Measurements from ENCODE around the gene RAB12. TPM values are rescaled to one million over a fixed set of nuclear protein-coding genes. Genes with fewer than 3 reads are reported as not detected.

Gene RAB12
- total RNA-seq, 6 donors from 2014 or later = 24.1 to 88.6 (median 44.1) TPM

GRCh38 chr18:8627540-8627939, 18.3 kb downstream of the RAB12 start:
- no peak for ATAC-seq (ENCODE audit: low FRiP score in 2 of 2)
- H3K9me3 ChIP-seq = no peaks in the 10 kb centered on the region
- WGBS, 2 donors = 79 to 81% methylated on average over 4 of the region's 4 CpGs
- peaks cover 16 to 28% (median 18%) of the 10 kb centered on the region in 4 donors for H3K4me1 ChIP-seq
- H3K4me3 ChIP-seq = no peak overlapping the region
- no peak overlapping the region for H3K27ac ChIP-seq
- H3K27me3 ChIP-seq = no peaks in the 10 kb centered on the region
- no peak for DNase-seq
- peaks cover 0 to 50% (median 12%) of the 10 kb centered on the region in 4 donors for H3K36me3 ChIP-seq
- TF ChIP-seq EP300 (IDR thresholded peaks at IDR 0.05) = no peak
- no peak for TF ChIP-seq POLR2AphosphoS5 (IDR thresholded peaks at IDR 0.05)
- TF ChIP-seq, protein P1, sequence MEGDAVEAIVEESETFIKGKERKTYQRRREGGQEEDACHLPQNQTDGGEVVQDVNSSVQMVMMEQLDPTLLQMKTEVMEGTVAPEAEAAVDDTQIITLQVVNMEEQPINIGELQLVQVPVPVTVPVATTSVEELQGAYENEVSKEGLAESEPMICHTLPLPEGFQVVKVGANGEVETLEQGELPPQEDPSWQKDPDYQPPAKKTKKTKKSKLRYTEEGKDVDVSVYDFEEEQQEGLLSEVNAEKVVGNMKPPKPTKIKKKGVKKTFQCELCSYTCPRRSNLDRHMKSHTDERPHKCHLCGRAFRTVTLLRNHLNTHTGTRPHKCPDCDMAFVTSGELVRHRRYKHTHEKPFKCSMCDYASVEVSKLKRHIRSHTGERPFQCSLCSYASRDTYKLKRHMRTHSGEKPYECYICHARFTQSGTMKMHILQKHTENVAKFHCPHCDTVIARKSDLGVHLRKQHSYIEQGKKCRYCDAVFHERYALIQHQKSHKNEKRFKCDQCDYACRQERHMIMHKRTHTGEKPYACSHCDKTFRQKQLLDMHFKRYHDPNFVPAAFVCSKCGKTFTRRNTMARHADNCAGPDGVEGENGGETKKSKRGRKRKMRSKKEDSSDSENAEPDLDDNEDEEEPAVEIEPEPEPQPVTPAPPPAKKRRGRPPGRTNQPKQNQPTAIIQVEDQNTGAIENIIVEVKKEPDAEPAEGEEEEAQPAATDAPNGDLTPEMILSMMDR (IDR thresholded peaks at IDR 0.05) = no peak
- TF ChIP-seq POLR2A (IDR thresholded peaks at IDR 0.05) = no peak

GRCh38 chr18:8629602-8630001, 20.4 kb downstream of the RAB12 start:
- peaks cover 5 to 71% (median 19%) of the 10 kb centered on the region in 4 donors for H3K36me3 ChIP-seq
- 91 to 99% methylated on average over 3 of the region's 3 CpGs for WGBS, 2 donors
- H3K4me1 ChIP-seq = peaks cover 0 to 9% (median under 1%) of the 10 kb centered on the region in 4 donors
- H3K9me3 ChIP-seq = no peaks in the 10 kb centered on the region
- ATAC-seq (ENCODE audit: low FRiP score in 2 of 2) (no peak), DNase-seq (no peak)
- no peaks in the 10 kb centered on the region for H3K27me3 ChIP-seq
- TF ChIP-seq POLR2AphosphoS5 (IDR thresholded peaks at IDR 0.05) (no peak), POLR2A (IDR thresholded peaks at IDR 0.05) (no peak), EP300 (IDR thresholded peaks at IDR 0.05) (no peak)
- TF ChIP-seq, protein P1 (IDR thresholded peaks at IDR 0.05) = no peak
- H3K4me3 ChIP-seq = no peak overlapping the region
- H3K27ac ChIP-seq = no peak overlapping the region

GRCh38 chr18:8630546-8630945, 21.3 kb downstream of the RAB12 start:
- no peak for TF ChIP-seq POLR2A (IDR thresholded peaks at IDR 0.05)
- TF ChIP-seq POLR2AphosphoS5 (IDR thresholded peaks at IDR 0.05) = no peak
- TF ChIP-seq, protein P1 (IDR thresholded peaks at IDR 0.05) = no peak
- TF ChIP-seq EP300 (IDR thresholded peaks at IDR 0.05) = no peak
- H3K9me3 ChIP-seq = no peaks in the 10 kb centered on the region
- H3K27ac ChIP-seq = no peak overlapping the region
- WGBS, 2 donors = 93 to 96% methylated on average over 2 of the region's 2 CpGs
- peaks cover 0 to 3% (median 0%) of the 10 kb centered on the region in 4 donors for H3K4me1 ChIP-seq
- ATAC-seq (ENCODE audit: low FRiP score in 2 of 2) (no peak), DNase-seq (no peak)
- peaks cover 5 to 76% (median 22%) of the 10 kb centered on the region in 4 donors for H3K36me3 ChIP-seq
- H3K4me3 ChIP-seq = no peak overlapping the region
- no peaks in the 10 kb centered on the region for H3K27me3 ChIP-seq

GRCh38 chr18:8631265-8631664, 22.0 kb downstream of the RAB12 start:
- ATAC-seq (ENCODE audit: low FRiP score in 2 of 2) (no peak), DNase-seq (no peak)
- Histone ChIP-seq H3K4me1 (no peaks in the 10 kb centered on the region), H3K27ac (no peak overlapping the region), H3K9me3 (no peaks in the 10 kb centered on the region), H3K36me3 (peaks cover 6 to 77% (median 24%) of the 10 kb centered on the region in 4 donors), H3K4me3 (no peak overlapping the region), H3K27me3 (no peaks in the 10 kb centered on the region)
- no peak for TF ChIP-seq POLR2A (IDR thresholded peaks at IDR 0.05)
- TF ChIP-seq POLR2AphosphoS5 (IDR thresholded peaks at IDR 0.05) = no peak
- TF ChIP-seq, protein P1 (IDR thresholded peaks at IDR 0.05) = no peak
- TF ChIP-seq EP300 (IDR thresholded peaks at IDR 0.05) = no peak
- WGBS, 2 donors = 80 to 94% methylated on average over 5 of the region's 5 CpGs

GRCh38 chr18:8632386-8632785, 23.1 kb downstream of the RAB12 start:
- Histone ChIP-seq H3K4me1 (no peaks in the 10 kb centered on the region), H3K4me3 (no peak overlapping the region), H3K9me3 (no peaks in the 10 kb centered on the region), H3K27me3 (no peaks in the 10 kb centered on the region), H3K36me3 (peaks cover 14 to 77% (median 27%) of the 10 kb centered on the region in 4 donors), H3K27ac (no peak overlapping the region)
- TF ChIP-seq EP300 (IDR thresholded peaks at IDR 0.05) = no peak
- no peak for TF ChIP-seq POLR2AphosphoS5 (IDR thresholded peaks at IDR 0.05)
- TF ChIP-seq, protein P1 (IDR thresholded peaks at IDR 0.05) = no peak
- TF ChIP-seq POLR2A (IDR thresholded peaks at IDR 0.05) = no peak
- DNase-seq (no peak), ATAC-seq (ENCODE audit: low FRiP score in 2 of 2) (no peak)
- WGBS, 2 donors = 98 to 99% methylated on average over 4 of the region's 4 CpGs

Data from upper lobe of left lung (tissue), 6 donors.